SK-N-MC (cell line): Measurements from ENCODE around the gene CADPS2.

Source experiments
- EZH2 ChIP-seq: fragments of 200-600 bp; sonication (generic); IDR thresholded peaks from one replicate; pipeline ENCODE4 v1.6.1; 2017; ENCODE audit warnings: antibody characterized with exemption
- POLR2AphosphoS5 ChIP-seq: IDR thresholded peaks from 2 replicates; pipeline ENCODE4 v1.6.1; 2012; ENCODE audit warnings: mild to moderate bottlenecking, low read depth, low read length, borderline replicate concordance

DNA sequence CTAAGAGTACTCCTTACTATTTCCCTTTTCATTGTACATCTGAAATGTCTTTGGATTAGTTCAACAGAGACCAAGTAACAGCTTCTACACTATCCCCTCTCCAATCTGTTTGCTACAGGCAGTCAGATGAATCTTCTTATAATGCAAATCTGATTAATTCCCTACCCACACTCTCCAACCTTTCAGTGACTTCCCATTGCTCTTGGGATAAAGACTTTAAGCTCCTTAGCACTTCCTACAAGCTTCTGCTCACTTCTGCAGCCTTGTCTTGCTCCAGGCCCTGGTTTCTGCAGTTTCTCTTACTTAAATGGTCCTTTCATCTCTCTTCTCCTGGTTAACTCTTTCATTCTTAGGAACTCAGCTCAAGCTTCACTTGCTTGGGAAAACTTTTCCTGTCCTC, 516.5 kb downstream of the CADPS2 start:
- no peak for TF ChIP-seq POLR2AphosphoS5
- TF ChIP-seq EZH2, result no peak
